Measurements from ENCODE around the gene CDKAL1.

- TF ChIP-seq POLR2AphosphoS5 (IDR thresholded peaks at IDR 0.05) (no peak), CTCF (IDR thresholded peaks at IDR 0.05) (no peak)
Observed at GRCh38 chr6:21132446-21132845, 598.2 kb downstream of the CDKAL1 start.
